Measurements from ENCODE around the gene FDX2.
"Not testable (repeated sequence)": the region's sequence is repeated elsewhere in the genome, so short reads cannot be mapped to it uniquely, and the experiment has no call there.

The FDX2 gene

DNA sequence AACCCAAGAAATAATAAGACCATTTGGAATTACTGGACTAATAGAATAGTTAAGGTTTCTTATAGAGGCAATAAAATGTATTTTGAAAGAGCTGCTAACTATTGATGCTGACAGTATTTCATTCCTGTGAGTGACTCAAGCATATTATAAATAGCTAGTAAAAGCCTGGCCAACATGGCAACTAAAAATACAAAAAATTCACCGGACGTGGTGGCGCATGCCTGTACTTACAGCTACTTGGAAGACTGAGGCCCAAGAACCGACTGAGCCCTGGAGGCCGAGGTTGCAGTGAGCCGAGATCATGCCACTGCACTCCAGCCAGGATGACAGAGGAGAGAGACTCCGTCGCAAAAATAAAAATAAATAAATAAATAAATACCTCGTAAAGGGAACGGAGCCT is 29.0 kb upstream of the FDX2 start:
- Histone ChIP-seq H3K4me3 (ENCODE audit: low read depth, low read length) (no peak overlapping the region), H3K79me2 (ENCODE audit: control insufficient read depth, insufficient read depth, low read length, unreplicated experiment) (no peaks in the 10 kb centered on the region), H3K27ac (ENCODE audit: low read depth, low read length) (no peak overlapping the region), H3K27me3 (ENCODE audit: insufficient read depth, low read length) (no peaks in the 10 kb centered on the region), H3K4me1 (ENCODE audit: control insufficient read depth, insufficient read depth, low read length, unreplicated experiment) (peaks cover 3% of the 10 kb centered on the region), H2AFZ (ENCODE audit: low read length, unreplicated experiment) (no peak overlapping the region), H3K36me3 (ENCODE audit: insufficient read depth, low read length) (no peaks in the 10 kb centered on the region)

DNA sequence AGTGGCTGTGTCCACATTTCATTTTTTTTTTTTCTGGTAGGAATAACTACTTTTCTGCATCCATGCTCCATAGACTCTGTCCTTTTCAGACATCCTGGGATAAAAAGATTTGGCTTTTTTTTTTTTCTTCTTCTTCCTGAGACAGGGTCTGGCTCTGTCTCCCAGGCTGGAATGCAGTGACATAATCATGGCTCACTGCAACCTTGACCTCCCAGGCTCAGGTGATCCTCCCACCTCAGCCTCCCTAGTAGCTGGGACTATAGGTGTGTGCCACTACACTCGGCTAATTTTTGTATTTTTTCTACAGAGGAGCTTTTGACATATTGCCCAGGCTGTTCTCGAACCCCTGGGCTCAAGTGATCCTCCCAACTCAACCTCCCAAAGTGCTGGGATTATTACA is 27.7 kb upstream of the FDX2 start:
- H3K4me3 ChIP-seq (ENCODE audit: low read depth, low read length), result no peak overlapping the region
- H2AFZ ChIP-seq (ENCODE audit: low read length, unreplicated experiment), result no peak overlapping the region
- peaks cover 3% of the 10 kb centered on the region for H3K4me1 ChIP-seq (ENCODE audit: control insufficient read depth, insufficient read depth, low read length, unreplicated experiment)
- H3K27me3 ChIP-seq (ENCODE audit: insufficient read depth, low read length), result no peaks in the 10 kb centered on the region
- no peaks in the 10 kb centered on the region for H3K36me3 ChIP-seq (ENCODE audit: insufficient read depth, low read length)
- H3K27ac ChIP-seq (ENCODE audit: low read depth, low read length), result no peak overlapping the region
- H3K79me2 ChIP-seq (ENCODE audit: control insufficient read depth, insufficient read depth, low read length, unreplicated experiment), result no peaks in the 10 kb centered on the region

DNA sequence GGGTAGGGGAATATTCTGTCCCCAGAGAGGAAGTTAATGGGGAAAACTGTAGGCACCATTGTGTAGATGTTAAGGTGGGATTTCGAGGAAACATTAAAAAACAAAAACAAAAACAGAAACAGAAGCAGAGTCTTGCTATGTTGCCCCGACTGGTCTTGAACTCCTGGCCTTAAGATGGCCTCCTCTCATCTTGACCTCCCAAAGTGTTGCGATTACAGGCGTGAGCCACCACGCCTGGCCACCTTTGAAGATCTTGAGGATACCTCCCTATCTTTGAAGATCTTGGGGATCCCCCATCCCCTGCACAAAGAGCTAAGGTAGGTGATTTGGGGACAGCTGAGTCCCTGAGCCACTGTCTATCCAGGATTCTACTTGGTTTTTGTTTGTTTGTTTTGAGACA is 24.2 kb upstream of the FDX2 start:
- Histone ChIP-seq H3K27ac (ENCODE audit: low read depth, low read length) (no peak overlapping the region), H2AFZ (ENCODE audit: low read length, unreplicated experiment) (no peak overlapping the region), H3K4me1 (ENCODE audit: control insufficient read depth, insufficient read depth, low read length, unreplicated experiment) (no peaks in the 10 kb centered on the region), H3K79me2 (ENCODE audit: control insufficient read depth, insufficient read depth, low read length, unreplicated experiment) (no peaks in the 10 kb centered on the region), H3K27me3 (ENCODE audit: insufficient read depth, low read length) (no peaks in the 10 kb centered on the region), H3K4me3 (ENCODE audit: low read depth, low read length) (no peak overlapping the region), H3K36me3 (ENCODE audit: insufficient read depth, low read length) (no peaks in the 10 kb centered on the region)

DNA sequence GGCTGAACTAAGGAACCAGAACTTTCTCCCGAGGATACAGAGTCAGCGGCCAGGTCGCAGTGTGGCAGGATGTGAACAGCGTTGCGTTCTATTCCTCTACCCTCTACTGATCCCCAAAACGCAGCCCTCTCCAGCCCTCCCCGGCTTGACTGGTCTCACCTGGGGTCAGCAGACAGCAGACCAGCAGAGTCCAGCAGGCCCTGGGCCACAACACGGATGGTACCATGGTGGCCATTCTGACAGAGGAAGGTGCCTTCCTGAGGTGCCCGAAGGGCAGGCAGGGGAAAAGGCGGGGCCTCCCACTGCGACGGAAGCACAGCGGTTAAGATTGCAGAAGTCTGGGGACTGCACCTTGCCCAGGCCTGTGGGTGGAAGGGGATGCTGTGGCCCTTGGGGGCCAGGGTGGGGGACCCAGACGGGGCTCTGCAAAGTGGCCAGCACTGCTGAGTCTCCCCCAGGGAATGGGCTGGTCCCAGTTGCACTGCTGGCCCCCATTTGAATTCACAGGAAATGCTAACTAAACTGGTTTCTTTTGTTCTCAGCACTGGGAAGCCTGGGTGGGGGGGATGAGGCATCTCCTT is 23.7 kb upstream of the FDX2 start, which contains the start of gene ICAM3:
Gene ICAM3, minus strand, starts transcription at position 245 of the 581 bp plus-strand sequence. Its CDS starts 10 bp downstream, at position 235.
- H3K27me3 ChIP-seq (ENCODE audit: insufficient read depth, low read length), result no peaks in the 10 kb centered on the region
- H3K4me1 ChIP-seq (ENCODE audit: control insufficient read depth, insufficient read depth, low read length, unreplicated experiment), result no peaks in the 10 kb centered on the region
- H3K79me2 ChIP-seq (ENCODE audit: control insufficient read depth, insufficient read depth, low read length, unreplicated experiment), result no peaks in the 10 kb centered on the region
- no peak within 1 kb of the TSS for H3K4me3 ChIP-seq (ENCODE audit: low read depth, low read length)
- no peak within 1 kb of the TSS for H3K27ac ChIP-seq (ENCODE audit: low read depth, low read length)
- H2AFZ ChIP-seq (ENCODE audit: low read length, unreplicated experiment), result no peak within 1 kb of the TSS
- H3K36me3 ChIP-seq (ENCODE audit: insufficient read depth, low read length), result no peaks in the 10 kb centered on the region

DNA sequence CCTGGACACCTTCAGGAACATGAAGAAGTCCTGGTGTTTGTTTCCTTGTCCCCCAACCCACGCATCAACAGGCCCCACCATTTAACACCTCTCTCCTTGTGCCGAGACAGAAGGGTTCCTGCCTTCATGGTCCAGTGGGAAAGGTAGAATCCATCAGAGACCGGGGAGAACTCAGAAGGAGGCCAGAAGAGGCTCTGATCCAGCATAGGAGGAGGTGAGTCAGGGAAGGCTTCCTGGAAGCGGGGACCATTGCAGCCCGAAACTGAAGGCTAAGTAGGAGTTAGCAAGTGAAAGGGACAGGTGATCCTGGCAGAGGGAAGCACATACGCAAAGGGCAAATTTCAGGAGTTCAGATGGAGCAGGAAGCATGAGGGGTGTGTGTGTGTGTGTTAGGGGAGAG is 23.1 kb upstream of the FDX2 start:
- Histone ChIP-seq H2AFZ (ENCODE audit: low read length, unreplicated experiment) (no peak overlapping the region), H3K79me2 (ENCODE audit: control insufficient read depth, insufficient read depth, low read length, unreplicated experiment) (no peaks in the 10 kb centered on the region), H3K27ac (ENCODE audit: low read depth, low read length) (no peak overlapping the region), H3K27me3 (ENCODE audit: insufficient read depth, low read length) (no peaks in the 10 kb centered on the region), H3K36me3 (ENCODE audit: insufficient read depth, low read length) (no peaks in the 10 kb centered on the region), H3K4me1 (ENCODE audit: control insufficient read depth, insufficient read depth, low read length, unreplicated experiment) (no peaks in the 10 kb centered on the region), H3K4me3 (ENCODE audit: low read depth, low read length) (no peak overlapping the region)

DNA sequence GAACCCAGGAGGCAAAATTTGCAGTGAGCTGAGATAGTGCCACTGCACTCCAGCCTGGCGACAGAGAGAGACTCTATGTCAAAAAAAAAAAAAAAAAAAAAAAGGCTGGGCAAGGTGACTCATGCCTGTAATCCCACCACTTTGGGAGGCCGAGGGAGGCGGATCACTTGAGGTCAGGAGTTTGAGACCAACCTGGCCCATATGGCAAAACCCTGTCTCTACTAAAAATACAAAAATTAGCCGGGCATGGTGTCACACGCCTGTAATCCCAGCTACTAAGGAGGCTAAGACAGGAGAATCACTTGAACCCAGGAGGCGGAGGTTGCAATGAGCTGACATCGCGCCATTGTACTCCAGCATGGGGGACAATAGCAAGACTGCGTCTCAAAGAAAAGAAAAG is 20.9 kb upstream of the FDX2 start:
- not testable (repeated sequence) for H3K27me3 ChIP-seq (ENCODE audit: insufficient read depth, low read length); H2AFZ ChIP-seq (ENCODE audit: low read length, unreplicated experiment); H3K4me3 ChIP-seq (ENCODE audit: low read depth, low read length); H3K27ac ChIP-seq (ENCODE audit: low read depth, low read length); H3K4me1 ChIP-seq (ENCODE audit: control insufficient read depth, insufficient read depth, low read length, unreplicated experiment); H3K36me3 ChIP-seq (ENCODE audit: insufficient read depth, low read length)
- peaks cover 11% of the 10 kb centered on the region for H3K79me2 ChIP-seq (ENCODE audit: control insufficient read depth, insufficient read depth, low read length, unreplicated experiment)

DNA sequence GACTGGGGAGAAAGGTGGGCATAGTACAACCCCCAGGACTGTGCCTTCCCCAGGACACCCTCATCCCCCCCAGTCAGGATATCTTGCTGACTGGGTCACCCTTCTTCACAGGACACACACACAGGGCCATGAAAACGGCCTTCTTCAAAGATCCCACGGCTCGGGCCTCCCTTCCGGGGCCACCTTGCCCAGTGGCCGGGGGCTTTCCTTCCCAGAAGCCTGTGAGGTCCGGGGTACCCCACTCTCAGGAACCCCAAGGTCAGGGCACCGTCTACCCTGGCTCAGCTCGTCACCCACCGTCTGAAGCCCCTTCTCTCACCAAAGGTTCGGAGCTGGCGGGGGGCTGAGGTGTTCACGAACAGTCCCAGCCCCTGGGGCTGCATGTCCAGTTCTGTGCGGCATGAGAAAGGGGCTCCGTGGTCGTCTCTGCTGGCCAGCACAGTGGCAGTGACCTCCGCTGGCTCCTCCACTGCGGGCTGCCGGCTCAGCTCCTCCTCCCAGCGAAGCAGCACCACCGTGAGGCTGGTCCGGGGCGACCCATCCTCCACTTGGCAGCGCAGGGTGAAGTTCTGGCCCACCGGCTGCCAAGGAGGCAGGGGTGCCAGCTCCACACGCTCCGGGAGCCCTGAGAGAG is 19.7 kb upstream of the FDX2 start:
- H3K36me3 ChIP-seq (ENCODE audit: insufficient read depth, low read length), result no peaks in the 10 kb centered on the region
- no peaks in the 10 kb centered on the region for H3K27me3 ChIP-seq (ENCODE audit: insufficient read depth, low read length)
- no peak overlapping the region for H3K27ac ChIP-seq (ENCODE audit: low read depth, low read length)
- 0 out of 2 replicates have a peak overlapping the region, but pooled peaks have one; percentile 91 for H3K4me3 ChIP-seq (ENCODE audit: low read depth, low read length)
- no peak overlapping the region for H2AFZ ChIP-seq (ENCODE audit: low read length, unreplicated experiment)
- H3K79me2 ChIP-seq (ENCODE audit: control insufficient read depth, insufficient read depth, low read length, unreplicated experiment), result peaks cover 18% of the 10 kb centered on the region
- no peaks in the 10 kb centered on the region for H3K4me1 ChIP-seq (ENCODE audit: control insufficient read depth, insufficient read depth, low read length, unreplicated experiment)

DNA sequence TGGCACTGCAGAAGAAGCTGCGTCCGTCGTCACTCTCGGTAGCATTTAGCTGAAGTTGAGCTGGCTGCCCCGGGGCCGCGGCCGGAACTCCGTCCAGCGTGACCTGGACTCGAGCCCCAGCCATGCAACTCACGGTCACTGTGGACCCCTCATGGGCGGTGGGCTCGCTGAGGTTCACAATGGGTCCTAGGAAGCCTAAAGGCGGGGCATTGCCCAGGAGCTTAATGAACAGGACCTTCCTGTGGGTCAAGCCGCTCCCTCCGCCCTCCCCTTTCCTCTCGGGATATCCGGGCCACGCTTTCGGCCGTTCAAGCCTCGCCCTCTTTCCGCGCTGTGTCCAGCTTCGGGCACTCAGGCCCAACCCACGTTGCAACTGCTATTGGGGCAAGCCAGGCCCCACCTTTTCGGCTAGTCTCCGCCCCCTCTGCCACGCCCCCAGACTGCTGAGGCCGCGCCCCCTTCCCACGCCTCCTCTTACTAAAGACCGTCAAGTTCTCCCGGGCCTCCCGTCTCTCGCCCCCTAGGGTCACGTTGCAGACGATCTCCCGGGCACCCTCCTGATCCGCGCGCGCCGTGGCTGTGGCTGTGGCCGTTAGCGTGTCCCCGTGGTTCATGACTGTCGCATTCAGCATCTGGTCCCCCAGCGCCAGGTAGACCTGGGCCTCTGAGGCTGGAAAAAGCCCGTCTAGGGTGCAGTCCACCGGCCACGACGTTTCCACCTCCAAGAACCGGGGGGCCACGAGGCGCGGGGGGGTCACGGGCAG is 19.0 kb upstream of the FDX2 start:
- Histone ChIP-seq H3K27me3 (ENCODE audit: insufficient read depth, low read length) (no peaks in the 10 kb centered on the region), H2AFZ (ENCODE audit: low read length, unreplicated experiment) (peak overlapping the region; percentile 43)

DNA sequence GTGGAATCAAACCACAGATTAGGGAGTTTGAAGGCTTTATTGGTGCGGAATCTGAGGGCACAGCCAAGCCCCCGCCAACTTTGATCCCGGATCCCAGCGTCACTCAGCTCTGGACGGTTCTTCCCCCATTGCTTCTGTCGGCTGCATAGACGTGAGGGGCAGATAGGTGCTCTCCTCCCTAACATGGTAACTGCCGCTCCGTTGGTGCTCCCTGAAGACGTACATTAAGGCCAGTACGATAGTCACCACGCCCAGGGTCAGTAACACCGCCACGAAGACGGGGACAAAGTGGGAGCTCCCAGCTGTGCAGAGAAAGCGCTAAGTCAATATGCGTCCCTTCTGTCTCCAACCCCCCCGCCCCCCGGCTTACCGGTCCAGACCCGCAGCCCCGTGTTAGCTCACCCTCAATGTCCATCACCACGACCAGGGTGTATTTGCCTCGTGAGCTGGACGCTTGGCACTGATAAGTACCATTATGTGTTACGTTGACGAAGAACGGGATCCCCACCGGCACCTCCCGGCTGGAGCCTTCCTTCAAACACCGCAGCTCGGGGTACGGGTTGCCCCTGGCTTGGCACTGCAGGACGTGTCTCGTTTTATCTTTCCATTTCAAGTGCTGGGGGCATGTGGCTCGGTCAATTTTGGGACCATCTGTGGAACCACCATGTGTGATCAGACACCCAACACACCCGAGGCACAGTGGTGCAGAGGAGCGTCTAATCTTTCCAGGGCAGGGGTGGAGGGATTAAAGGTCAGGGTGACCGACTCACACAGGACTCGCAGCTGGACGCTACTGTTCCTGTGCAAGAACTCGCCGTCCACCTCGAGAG is 18.2 kb upstream of the FDX2 start:
- H3K4me1 ChIP-seq (ENCODE audit: control insufficient read depth, insufficient read depth, low read length, unreplicated experiment), result no peaks in the 10 kb centered on the region
- H3K4me3 ChIP-seq (ENCODE audit: low read depth, low read length), result peak overlapping the region; percentile 91
- no peak overlapping the region for H3K27ac ChIP-seq (ENCODE audit: low read depth, low read length)
- H3K79me2 ChIP-seq (ENCODE audit: control insufficient read depth, insufficient read depth, low read length, unreplicated experiment), result peaks cover 25% of the 10 kb centered on the region
- no peaks in the 10 kb centered on the region for H3K27me3 ChIP-seq (ENCODE audit: insufficient read depth, low read length)
- H2AFZ ChIP-seq (ENCODE audit: low read length, unreplicated experiment), result peak overlapping the region; percentile 43
- H3K36me3 ChIP-seq (ENCODE audit: insufficient read depth, low read length), result no peaks in the 10 kb centered on the region

More for the DNA sequence above, 19.0 kb upstream of the FDX2 start:
- Histone ChIP-seq H3K36me3 (ENCODE audit: insufficient read depth, low read length) (no peaks in the 10 kb centered on the region), H3K4me3 (ENCODE audit: low read depth, low read length) (peak overlapping the region; percentile 91), H3K4me1 (ENCODE audit: control insufficient read depth, insufficient read depth, low read length, unreplicated experiment) (no peaks in the 10 kb centered on the region), H3K79me2 (ENCODE audit: control insufficient read depth, insufficient read depth, low read length, unreplicated experiment) (peaks cover 23% of the 10 kb centered on the region), H3K27ac (ENCODE audit: low read depth, low read length) (no peak overlapping the region)

DNA sequence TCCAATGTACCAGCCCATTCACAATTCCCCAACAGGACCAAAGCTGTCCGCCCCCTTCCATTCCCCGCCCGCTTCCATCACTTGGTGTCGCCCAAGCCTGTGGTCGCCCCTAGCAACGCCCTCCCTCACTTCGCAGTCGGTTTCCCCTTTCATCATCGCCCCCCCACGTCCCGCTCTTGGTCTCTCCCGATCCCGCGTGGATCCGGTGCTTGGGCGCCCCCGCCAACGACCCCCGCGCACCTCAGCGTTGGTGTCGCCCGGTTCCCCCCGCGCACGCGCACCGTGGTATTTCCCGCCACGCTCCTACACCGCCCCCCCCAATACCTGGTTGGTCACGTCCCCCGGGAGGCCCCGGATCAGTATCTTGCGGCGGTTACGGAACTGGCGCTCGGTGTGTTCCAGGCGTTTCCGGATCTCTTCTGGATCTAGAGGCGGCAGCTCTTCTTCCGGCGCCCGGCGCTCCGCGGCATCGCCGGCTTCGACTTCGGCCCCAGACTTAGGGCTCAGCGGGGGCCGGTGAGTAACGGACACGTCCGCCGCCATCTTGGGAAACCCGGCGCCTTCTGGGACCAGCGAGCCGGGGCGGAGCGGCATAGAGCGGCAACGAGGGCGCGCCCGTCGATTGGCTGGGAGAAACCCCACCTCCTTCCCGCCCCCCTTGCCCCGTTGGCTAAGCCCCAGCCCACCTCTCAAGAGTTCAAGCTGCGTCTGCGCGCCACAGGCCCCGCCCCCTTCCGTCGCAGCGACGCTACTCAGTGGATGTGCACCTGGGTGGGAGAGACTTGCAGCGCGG is 17.3 kb upstream of the FDX2 start, which contains the start of gene RAVER1:
Gene RAVER1, minus strand, starts transcription at position 565 of the 793 bp plus-strand sequence. Its CDS starts 22 bp downstream, at position 543.
- H3K4me3 ChIP-seq (ENCODE audit: low read depth, low read length), result peak within 1 kb of the TSS; percentile 91
- H3K36me3 ChIP-seq (ENCODE audit: insufficient read depth, low read length), result no peaks in the 10 kb centered on the region
- H3K4me1 ChIP-seq (ENCODE audit: control insufficient read depth, insufficient read depth, low read length, unreplicated experiment), result no peaks in the 10 kb centered on the region
- peaks cover 26% of the 10 kb centered on the region for H3K79me2 ChIP-seq (ENCODE audit: control insufficient read depth, insufficient read depth, low read length, unreplicated experiment)
- peak within 1 kb of the TSS; percentile 95 for H3K27ac ChIP-seq (ENCODE audit: low read depth, low read length)
- no peaks in the 10 kb centered on the region for H3K27me3 ChIP-seq (ENCODE audit: insufficient read depth, low read length)
- peak within 1 kb of the TSS; percentile 71 for H2AFZ ChIP-seq (ENCODE audit: low read length, unreplicated experiment)

All from ACC112 (cell line).